Activated effector memory CD4-positive, alpha-beta T cell treated with Interleukin-2 at 50 U/mL for 16 hours (primary cell): ENCODE measurements around the gene RASSF10.
"Not testable (repeated sequence)": the region's sequence is repeated elsewhere in the genome, so short reads cannot be mapped to it uniquely, and the experiment has no call there.

Source experiments
- DNase-seq: peaks from one replicate; pipeline ENCODE4 v3.0.0-alpha.2; 2020

Gene RASSF10

DNA sequence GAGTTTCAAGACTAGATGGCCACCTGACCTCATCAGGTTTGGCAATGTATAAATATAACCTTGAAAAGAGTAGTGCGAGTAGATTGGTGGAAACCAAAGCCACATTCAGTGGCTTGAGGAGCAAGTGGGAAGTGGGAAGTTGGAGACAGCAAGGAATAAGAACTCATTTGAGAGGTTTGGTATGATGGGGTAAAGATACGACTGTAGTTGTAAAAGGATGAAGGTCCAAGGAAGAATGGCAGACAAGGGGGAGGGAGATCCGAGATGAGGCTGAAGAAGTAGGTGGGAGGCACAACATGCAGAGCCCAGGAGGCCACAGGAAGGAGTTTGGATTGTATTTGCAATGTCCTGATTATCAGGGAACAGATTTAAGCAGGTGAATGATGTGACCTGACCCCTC is 20.8 kb downstream of the RASSF10 start:
- no peak for DNase-seq

DNA sequence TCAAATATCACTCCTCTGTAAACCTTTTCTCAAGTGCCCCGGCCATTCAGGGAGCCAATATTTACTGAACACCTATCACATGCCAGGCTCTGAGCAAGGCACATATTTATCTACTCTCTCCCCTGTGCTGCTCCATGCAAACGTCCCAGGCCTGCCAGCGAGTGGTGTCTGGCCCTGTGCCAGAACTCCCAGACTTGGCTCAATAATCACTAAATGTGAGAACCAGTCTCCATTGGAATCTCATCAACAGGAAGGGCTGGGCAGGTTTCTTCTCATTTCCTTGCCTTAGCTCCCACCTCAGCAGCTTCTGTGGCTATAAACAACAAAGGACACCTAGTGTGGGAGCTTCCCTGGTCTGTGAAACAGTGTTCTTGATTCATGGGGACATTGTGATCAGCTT is 21.7 kb downstream of the RASSF10 start:
- DNase-seq = no peak

DNA sequence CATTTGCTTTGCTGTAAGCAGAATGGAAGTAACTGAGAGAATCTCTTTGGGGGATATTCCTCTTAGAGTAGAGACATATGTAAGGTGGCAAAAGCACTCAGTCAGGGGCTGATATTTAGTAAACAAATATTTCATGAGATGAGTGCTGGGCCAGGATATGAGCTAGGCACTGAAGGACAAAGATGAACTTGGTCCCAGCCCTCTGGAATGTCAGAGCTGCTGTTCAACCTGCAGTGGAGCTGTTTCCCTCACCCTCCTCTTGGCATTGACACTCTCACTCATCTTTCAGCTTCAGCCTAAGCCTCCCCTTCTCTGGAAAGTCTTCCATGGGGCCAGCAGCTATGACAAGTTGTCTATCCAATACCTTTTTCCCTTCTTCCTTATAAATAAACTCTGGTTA is 22.2 kb downstream of the RASSF10 start:
- no peak for DNase-seq

GRCh38 chr11:13033760-13034533 is 24.8 kb downstream of the RASSF10 start:
- no peak for DNase-seq

DNA sequence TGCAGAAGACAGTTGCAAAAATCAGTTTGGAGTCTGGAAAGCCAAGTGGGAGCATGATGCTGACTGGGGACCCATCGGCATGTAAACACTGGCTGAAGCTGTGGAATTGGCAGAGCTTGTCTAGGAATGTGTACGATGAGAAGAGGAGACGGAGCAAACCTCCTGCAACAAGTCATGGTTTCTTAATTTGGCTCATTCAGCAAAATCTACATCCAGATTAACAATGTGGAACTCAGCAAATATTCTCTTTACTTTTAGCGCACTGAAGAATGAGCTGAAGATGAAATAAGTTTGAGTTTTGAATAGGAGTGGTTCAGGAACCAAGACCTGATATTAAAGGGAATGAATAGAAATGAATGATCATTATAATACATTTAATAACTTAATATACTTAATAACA is 26.6 kb downstream of the RASSF10 start:
- no peak for DNase-seq

GRCh38 chr11:13036235-13036634 is 27.1 kb downstream of the RASSF10 start:
- no peak for DNase-seq

DNA sequence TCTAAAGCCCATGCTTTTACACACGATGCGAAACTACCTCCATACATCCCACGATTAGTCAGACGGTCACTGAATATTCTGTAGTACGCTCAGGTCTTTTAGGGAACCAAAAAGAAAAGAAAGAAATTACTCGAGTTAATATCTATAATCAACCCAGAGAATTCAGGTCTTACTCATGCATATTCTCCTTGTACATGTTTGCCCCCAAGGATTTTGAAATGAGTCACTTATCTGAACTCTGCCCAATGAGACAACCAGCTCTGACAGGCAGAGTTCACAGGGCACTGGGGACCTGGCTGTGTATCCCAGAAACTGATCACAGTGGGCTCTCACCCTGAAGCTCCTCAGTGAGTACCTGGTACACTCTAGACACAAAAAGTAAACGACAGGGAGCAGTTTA is 29.2 kb downstream of the RASSF10 start:
- no peak for DNase-seq

- DNase-seq = no peak
These were observed 30.0 kb downstream of the RASSF10 start for GRCh38 chr11:13039126-13039525.

- no peak for DNase-seq
These were observed 31.9 kb downstream of the RASSF10 start for GRCh38 chr11:13040969-13041561.

- no peak for DNase-seq
These were observed 33.8 kb downstream of the RASSF10 start for GRCh38 chr11:13042873-13043342.

- DNase-seq = no peak
These were observed 35.0 kb downstream of the RASSF10 start for GRCh38 chr11:13043912-13044628.

- not testable (repeated sequence) for DNase-seq
These were observed 36.0 kb downstream of the RASSF10 start for GRCh38 chr11:13045089-13045488.

DNA sequence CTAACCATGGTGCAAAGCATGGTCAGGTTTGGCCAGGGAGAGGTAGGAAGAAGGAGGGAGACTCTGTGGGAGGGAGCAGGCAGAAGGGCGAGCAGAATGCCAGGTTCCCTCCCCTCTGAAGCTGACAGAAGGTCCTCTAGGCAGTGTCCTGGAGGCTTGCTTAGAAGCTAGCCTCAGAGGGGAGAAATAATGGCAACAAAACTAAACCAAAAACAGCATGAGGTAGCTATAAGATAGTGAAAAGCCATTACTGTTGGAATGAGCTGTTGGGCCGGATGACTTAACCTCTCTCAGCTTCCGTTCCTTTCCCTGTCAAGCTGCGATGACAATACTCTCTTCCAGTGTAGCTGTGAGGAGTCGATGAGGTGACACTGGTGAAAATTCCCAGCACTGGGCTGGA is 36.6 kb downstream of the RASSF10 start:
- no peak for DNase-seq

- no peak for DNase-seq
These were observed 37.8 kb downstream of the RASSF10 start for GRCh38 chr11:13046637-13047570.

- no peak for DNase-seq
These were observed 38.8 kb downstream of the RASSF10 start for GRCh38 chr11:13047884-13048283.

- no peak for DNase-seq
These were observed 42.1 kb downstream of the RASSF10 start for GRCh38 chr11:13051257-13051656.

DNA sequence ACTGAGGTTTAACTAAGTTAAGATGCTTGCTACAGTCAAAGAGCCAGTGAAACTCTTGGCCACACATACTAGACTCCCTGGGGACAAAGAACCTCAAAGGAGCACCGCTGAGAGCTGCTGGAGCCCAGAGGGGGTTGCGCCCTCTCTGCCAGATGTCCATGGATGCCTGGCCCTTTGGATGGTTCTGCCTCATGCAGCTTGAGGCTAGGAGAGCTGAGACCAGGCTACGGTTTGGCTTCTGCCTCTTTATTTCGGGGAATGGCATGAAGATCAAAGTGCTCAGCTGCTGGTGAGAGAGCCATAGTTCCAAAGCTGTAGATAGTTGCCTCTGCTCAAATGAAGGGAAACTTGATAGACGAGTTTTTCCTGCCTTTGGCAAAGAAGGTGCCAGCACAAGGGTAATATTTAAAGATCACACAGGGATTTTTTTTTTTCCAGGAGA is 43.0 kb downstream of the RASSF10 start:
- DNase-seq = no peak

DNA sequence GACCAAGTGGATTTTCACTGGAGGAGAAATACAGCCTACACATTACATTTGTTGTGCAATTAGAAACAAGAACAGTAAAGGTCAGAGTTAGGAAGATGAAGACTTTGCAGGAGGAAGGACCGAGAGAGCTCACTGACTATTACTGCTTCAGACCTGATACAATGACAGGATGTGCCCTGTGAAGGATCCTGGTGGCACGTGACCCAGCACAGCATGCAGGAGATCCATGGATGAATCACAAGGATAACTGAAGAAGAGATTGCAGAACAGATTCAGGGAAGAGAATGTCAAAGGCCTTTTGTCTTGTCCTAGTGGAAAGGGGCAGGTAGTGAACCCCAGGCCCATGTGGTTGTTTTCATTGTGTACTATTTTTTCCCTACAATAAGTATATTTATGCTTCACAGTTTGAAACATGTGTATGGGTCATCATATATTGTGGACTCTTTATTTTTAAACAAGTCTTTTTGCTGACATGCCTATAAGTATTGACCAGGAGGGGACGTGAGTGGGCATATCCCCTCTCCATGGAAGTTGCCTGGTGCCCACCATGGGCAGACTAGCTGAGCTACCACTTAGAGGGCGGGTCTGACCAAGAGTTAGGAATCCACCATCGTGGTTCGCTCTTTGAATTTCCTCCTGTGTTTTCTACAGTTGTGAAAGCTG is 44.3 kb downstream of the RASSF10 start:
- no peak for DNase-seq

DNA sequence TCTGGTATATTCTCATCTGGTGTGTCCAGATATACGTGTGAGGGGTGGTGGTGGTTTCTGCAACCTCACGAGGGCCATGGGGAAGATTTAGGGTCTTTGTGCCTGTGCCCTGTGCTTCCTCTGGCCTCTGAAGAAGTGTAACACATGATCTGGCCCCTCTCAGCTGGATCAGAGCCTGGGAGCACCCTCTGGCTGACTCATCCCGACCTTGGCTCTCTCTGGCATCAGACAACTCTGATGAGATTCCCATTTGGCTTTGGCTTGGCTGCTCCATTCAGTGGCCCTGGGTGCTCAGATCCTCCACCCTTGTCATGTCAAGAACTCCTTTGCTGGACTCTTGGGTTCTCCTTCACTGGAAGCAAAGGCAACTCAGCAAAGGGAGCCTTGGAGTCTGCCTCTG is 45.2 kb downstream of the RASSF10 start:
- no peak for DNase-seq

GRCh38 chr11:13055200-13055599 is 46.1 kb downstream of the RASSF10 start:
- DNase-seq = no peak

- no peak for DNase-seq
These were observed 52.3 kb downstream of the RASSF10 start for GRCh38 chr11:13061294-13061990.
